PFSK-1 (cell line): ENCODE results near the gene GEMIN4.

ENCODE experiments used
- FOXP2 ChIP-seq: optimal IDR thresholded peaks from 2 replicates; pipeline ENCODE3; 2011; ENCODE audit warnings: borderline replicate concordance, control low read depth, inconsistent platforms; ENCODE audit not compliant: insufficient read depth; ENCODE audit errors: extremely low read length, extremely low read depth
- POLR2AphosphoS5 ChIP-seq: IDR thresholded peaks from 2 replicates; pipeline ENCODE4 v1.6.1; 2012; ENCODE audit warnings: low read depth, mild to moderate bottlenecking, control low read depth, low read length, moderate library complexity
- SIN3A ChIP-seq: IDR thresholded peaks from 2 replicates; pipeline ENCODE4 v1.6.1; 2012; ENCODE audit warnings: mild to moderate bottlenecking, low read length, moderate library complexity, borderline replicate concordance; ENCODE audit not compliant: insufficient read depth
- TAF1 ChIP-seq: IDR thresholded peaks from 2 replicates; pipeline ENCODE4 v1.6.1; 2012; ENCODE audit warnings: low read length, control low read depth, borderline replicate concordance; ENCODE audit not compliant: insufficient read depth
- TF ChIP-seq, protein P1 (sequence below), 2 experiments: IDR thresholded peaks; 2 replicates each; pipeline versions ENCODE4 v1.6.1 to v1.8.0; 2011 to 2012; ENCODE audit warnings: low read depth in 2 of 2, low read length in 2 of 2, control low read depth in 1 of 2, inconsistent platforms in 1 of 2, mild to moderate bottlenecking in 1 of 2, moderate library complexity in 1 of 2; ENCODE audit not compliant: insufficient read depth in 1 of 2

GEMIN4 gene

DNA sequence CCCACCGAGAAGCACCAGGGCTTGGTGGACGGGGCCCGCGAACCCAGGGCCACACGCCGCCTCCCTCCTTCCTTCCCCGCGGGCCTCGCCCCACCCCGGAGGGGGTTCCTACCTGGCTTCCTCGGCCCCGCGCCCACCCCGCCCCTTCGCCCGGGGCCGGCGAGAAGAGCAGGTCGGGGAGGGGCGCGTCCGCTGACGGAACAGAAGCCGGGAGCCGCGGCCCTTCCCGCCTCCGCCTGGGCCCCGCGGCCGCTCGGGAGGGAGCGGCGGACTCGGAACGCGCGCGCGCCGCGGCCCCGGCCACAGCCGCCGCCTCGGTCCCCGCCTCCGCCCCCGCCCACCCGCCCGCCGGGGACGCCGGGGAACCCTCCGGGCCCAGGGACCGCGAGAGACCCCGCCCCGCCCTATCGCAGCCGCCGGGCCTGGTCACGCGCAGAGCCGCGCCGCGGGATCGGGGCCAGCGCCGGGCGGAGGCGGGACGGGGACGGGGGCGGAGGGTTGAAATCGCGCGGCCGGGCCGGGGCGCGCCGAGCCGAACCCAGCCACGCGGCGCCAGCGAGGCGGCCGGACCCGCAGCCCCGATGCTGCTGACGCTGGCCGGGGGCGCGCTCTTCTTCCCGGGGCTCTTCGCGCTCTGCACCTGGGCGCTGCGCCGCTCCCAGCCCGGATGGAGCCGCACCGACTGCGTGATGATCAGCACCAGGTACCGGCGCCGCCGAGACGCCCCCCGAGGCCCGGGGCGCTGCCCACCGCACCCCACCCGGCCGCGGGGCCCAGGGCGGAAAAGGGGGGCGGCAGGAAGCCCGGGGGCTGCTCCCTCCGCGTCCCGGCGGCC lies 19.8 kb downstream of the GEMIN4 start, which contains the start of gene TLCD3A:
Gene TLCD3A, plus strand, starts transcription at position 530 of the 835 bp plus-strand sequence. Its CDS starts 52 bp downstream, at position 582.
- no peak for TF ChIP-seq POLR2AphosphoS5
- TF ChIP-seq, protein P1, sequence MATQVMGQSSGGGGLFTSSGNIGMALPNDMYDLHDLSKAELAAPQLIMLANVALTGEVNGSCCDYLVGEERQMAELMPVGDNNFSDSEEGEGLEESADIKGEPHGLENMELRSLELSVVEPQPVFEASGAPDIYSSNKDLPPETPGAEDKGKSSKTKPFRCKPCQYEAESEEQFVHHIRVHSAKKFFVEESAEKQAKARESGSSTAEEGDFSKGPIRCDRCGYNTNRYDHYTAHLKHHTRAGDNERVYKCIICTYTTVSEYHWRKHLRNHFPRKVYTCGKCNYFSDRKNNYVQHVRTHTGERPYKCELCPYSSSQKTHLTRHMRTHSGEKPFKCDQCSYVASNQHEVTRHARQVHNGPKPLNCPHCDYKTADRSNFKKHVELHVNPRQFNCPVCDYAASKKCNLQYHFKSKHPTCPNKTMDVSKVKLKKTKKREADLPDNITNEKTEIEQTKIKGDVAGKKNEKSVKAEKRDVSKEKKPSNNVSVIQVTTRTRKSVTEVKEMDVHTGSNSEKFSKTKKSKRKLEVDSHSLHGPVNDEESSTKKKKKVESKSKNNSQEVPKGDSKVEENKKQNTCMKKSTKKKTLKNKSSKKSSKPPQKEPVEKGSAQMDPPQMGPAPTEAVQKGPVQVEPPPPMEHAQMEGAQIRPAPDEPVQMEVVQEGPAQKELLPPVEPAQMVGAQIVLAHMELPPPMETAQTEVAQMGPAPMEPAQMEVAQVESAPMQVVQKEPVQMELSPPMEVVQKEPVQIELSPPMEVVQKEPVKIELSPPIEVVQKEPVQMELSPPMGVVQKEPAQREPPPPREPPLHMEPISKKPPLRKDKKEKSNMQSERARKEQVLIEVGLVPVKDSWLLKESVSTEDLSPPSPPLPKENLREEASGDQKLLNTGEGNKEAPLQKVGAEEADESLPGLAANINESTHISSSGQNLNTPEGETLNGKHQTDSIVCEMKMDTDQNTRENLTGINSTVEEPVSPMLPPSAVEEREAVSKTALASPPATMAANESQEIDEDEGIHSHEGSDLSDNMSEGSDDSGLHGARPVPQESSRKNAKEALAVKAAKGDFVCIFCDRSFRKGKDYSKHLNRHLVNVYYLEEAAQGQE (IDR thresholded peaks at IDR 0.05; ENCODE audit: insufficient read depth in 1 of 2, low read depth in 2 of 2, low read length in 2 of 2) = no peak
- TF ChIP-seq FOXP2 = no peak
- no peak; the same call in 1 of the 2 replicates for TF ChIP-seq TAF1
- no peak for TF ChIP-seq SIN3A

DNA sequence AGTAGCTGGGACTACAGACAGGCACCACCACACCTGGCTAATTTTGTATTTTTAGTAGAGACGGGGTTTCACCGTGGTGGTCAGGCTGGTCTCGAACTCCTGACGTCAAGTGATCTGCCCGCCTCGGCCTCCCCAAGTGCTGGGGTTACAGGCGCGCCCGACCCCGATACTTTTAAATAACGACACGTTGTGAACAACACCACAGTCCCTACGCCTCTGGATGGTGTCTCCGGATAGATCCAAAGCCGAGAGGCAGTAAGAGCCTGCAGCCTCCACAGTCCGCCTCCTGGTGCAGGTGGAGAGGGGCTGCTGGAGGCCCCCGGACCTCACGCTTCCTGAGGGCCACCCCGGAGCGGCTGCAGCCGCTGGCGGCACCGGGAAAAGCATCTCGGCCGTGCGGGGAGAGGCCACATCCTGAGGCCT lies 20.4 kb downstream of the GEMIN4 start:
- TF ChIP-seq TAF1 (no peak), SIN3A (no peak), FOXP2 (no peak), POLR2AphosphoS5 (no peak)
- TF ChIP-seq, protein P1 (IDR thresholded peaks at IDR 0.05; ENCODE audit: insufficient read depth in 1 of 2, low read depth in 2 of 2, low read length in 2 of 2) = no peak

DNA sequence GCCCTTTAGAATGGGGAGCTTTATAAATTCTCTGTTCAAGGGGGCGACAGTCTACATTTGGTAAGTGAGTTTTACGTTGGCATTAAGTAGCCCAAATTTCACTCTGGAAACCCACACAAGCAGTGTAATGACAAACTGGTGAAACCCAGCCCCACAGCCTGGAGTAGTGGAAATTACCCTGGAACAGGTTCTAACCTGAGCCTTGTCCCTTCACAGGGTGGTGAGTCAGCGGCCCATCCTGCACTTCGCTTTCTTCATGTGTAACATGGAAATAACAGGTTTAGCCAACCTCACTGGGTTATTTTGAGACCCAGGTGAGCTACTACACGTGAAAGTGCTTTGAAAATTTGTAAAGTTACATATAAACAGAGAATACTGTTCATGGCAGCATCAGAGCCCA lies 23.2 kb downstream of the GEMIN4 start:
- TF ChIP-seq POLR2AphosphoS5 (no peak), FOXP2 (no peak), SIN3A (no peak), TAF1 (no peak)
- TF ChIP-seq, protein P1 (IDR thresholded peaks at IDR 0.05; ENCODE audit: insufficient read depth in 1 of 2, low read depth in 2 of 2, low read length in 2 of 2) = no peak

DNA sequence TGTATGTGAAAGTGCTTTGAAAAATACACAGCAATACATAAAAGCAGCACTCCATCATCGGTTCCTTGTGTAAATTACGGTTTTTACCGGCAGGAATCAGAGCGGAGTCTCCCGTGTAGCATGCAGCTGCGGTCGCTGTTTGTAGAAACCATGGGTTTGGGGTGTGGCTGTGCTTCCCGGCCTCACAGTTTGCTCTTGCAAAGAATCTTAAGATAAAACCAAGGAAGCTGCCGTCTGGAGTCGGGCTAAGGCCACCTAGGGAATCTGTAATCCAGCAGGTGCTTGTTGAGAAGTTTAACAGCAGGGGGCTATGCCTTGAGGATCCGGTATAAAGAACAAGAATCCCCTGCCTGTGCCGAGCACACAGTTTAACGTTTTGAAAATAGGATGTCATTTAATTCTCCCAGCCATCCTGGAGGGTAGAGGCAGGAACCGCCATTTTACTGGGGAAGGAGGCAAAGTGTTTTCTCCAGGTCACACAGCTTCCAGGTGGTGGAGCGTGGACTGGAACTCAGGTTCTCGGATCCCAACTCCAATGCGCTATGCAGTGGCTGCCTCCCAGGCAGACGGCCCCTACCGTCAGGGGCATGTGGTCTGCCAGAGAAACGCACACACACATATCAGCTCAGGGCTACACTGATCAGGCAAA lies 25.7 kb downstream of the GEMIN4 start:
- TF ChIP-seq SIN3A (no peak), TAF1 (no peak), POLR2AphosphoS5 (no peak), FOXP2 (no peak)
- TF ChIP-seq, protein P1 (IDR thresholded peaks at IDR 0.05; ENCODE audit: insufficient read depth in 1 of 2, low read depth in 2 of 2, low read length in 2 of 2) = no peak
